ENCODE results near the gene RAPGEF6. TPM values are rescaled to one million over a fixed set of nuclear protein-coding genes. Genes with fewer than 3 reads are reported as not detected.

Gene RAPGEF6
- total RNA-seq, 1 experiment from 2014 or later = 25.0 TPM

- no peaks in the 10 kb centered on the region for H3K9me3 ChIP-seq (ENCODE audit: control insufficient read depth, insufficient read depth, low read depth, low read length)
- in situ Hi-C loops (cut with HindIII; ENCODE audit: low pct_unique_long_range_greater_than_20kb, low sequenced_read_pairs) (no loop called here), intact Hi-C loops (cut with micrococcal nuclease; ENCODE audit: unreplicated experiment) (no loop called here)
- no peak overlapping the region for H3K4me3 ChIP-seq (ENCODE audit: low read depth in 2 of 2, low read length in 2 of 2)
- H3K27ac ChIP-seq (ENCODE audit: low read length) = no peak overlapping the region
- TF ChIP-seq SIN3A (IDR thresholded peaks at IDR 0.05; ENCODE audit: borderline replicate concordance, insufficient read depth, low read depth, low read length) (no peak), CTCF (IDR thresholded peaks at IDR 0.05) (no peak), TCF7L2 (IDR thresholded peaks at IDR 0.05; ENCODE audit: low read depth, low read length) (no peak), POLR2AphosphoS5 (IDR thresholded peaks at IDR 0.05; ENCODE audit: low read depth, low read length) (no peak), REST (IDR thresholded peaks at IDR 0.05; ENCODE audit: insufficient read depth in 1 of 2, low read depth in 2 of 2, low read length in 1 of 2) (no peak)
- ChIA-PET CTCF (interaction anchor here (0.6 kb wide), 1 partner anchor 1680 kb away, joined by 3 read pairs; no protein-coding TSS in a partner anchor), POLR2A (interaction anchor here (0.6 kb wide), 1 partner anchor 20 kb away, joined by 3 read pairs; no protein-coding TSS in a partner anchor)
- TSS peak; percentile 10 for BruUV-seq (replicated peaks)
- no peaks in the 10 kb centered on the region for H3K27me3 ChIP-seq (ENCODE audit: control insufficient read depth, insufficient read depth, low read length)
- peaks cover 3% of the 10 kb centered on the region; the same call in 1 of the 2 replicates for H3K4me1 ChIP-seq (ENCODE audit: control insufficient read depth, insufficient read depth, low read length)
- peaks cover 9% of the 10 kb centered on the region for H3K36me3 ChIP-seq (ENCODE audit: control insufficient read depth, insufficient read depth, low read length)
- ATAC-seq = no peak
- DNase-seq (ENCODE audit: low read depth, low spot score) = no peak
Observed at GRCh38 chr5:131460133-131460532, 174.9 kb downstream of the RAPGEF6 start.

- Histone ChIP-seq H3K27me3 (ENCODE audit: control insufficient read depth, insufficient read depth, low read length) (no peaks in the 10 kb centered on the region), H3K9me3 (ENCODE audit: control insufficient read depth, insufficient read depth, low read depth, low read length) (no peaks in the 10 kb centered on the region), H3K4me3 (ENCODE audit: low read depth in 2 of 2, low read length in 2 of 2) (no peak overlapping the region), H3K4me1 (ENCODE audit: control insufficient read depth, insufficient read depth, low read length) (peaks cover 3% of the 10 kb centered on the region; the same call in 1 of the 2 replicates), H3K27ac (ENCODE audit: low read length) (no peak overlapping the region), H3K36me3 (ENCODE audit: control insufficient read depth, insufficient read depth, low read length) (peaks cover 9% of the 10 kb centered on the region)
- intact Hi-C loops (cut with micrococcal nuclease; ENCODE audit: unreplicated experiment) (no loop called here), in situ Hi-C loops (cut with HindIII; ENCODE audit: low pct_unique_long_range_greater_than_20kb, low sequenced_read_pairs) (no loop called here)
- TF ChIP-seq REST (IDR thresholded peaks at IDR 0.05; ENCODE audit: insufficient read depth in 1 of 2, low read depth in 2 of 2, low read length in 1 of 2) = no peak
- TF ChIP-seq SIN3A (IDR thresholded peaks at IDR 0.05; ENCODE audit: borderline replicate concordance, insufficient read depth, low read depth, low read length) = no peak
- TF ChIP-seq POLR2AphosphoS5 (IDR thresholded peaks at IDR 0.05; ENCODE audit: low read depth, low read length) = no peak
- no peak for TF ChIP-seq CTCF (IDR thresholded peaks at IDR 0.05)
- ATAC-seq = no peak
- ChIA-PET CTCF (interaction anchor here (0.6 kb wide), 1 partner anchor 1679 kb away, joined by 3 read pairs; no protein-coding TSS in a partner anchor), POLR2A (no interaction called here)
- no TSS peak for BruUV-seq (replicated peaks)
- DNase-seq (ENCODE audit: low read depth, low spot score) = no peak
Observed at GRCh38 chr5:131459216-131459615, 175.8 kb downstream of the RAPGEF6 start.
